Stimulated activated CD4-positive, alpha-beta T cell treated with anti-CD3 and anti-CD28 coated beads, TNF-alpha, amount 100 ng/mL, for 1 hour (primary cell): ENCODE data around the gene PRR7.

ENCODE experiments used
- DNase-seq, 3 donors: peaks; one replicate each; pipeline ENCODE4 v3.0.0-alpha.2; 2020; ENCODE audit warnings: low read depth in 3 of 3, low spot score in 1 of 3

PRR7 gene

DNA sequence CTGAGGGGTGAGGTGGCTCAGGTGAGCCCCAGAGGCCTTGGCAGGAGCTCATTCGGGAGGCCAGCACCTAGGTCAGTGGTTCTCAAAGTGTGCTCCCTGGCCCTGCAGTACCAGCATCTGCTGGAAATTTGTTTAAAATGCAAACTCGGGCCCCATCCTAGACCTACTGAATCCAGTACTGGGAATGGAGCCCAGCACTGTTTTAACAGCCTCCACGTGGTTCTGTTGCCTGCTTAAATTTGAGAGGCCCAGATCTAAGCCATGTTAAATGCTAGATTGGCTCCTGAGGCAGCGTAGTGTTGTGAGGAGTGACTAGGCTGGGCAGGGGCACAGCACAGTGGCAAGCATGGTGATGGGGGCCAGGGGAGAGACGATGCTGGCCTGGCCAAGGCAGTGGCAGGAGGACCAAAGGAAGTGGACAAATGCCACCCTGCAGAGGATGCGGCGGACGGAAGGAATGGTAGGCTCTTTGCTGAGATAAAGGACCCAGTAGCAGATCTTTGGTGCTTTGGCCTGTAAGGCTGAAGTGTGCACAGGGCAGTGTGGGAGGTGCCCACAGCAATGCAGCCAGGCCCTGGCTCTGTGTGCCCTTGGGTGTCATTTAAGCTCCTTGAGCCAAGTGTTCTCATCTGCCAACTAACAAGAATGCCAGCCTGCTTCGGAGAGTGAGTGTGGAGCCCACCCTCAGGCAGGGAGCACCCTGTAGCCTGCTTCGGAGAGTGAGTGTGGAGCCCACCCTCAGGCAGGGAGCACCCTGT is 4.2 kb downstream of the PRR7 start:
- no peak for DNase-seq

DNA sequence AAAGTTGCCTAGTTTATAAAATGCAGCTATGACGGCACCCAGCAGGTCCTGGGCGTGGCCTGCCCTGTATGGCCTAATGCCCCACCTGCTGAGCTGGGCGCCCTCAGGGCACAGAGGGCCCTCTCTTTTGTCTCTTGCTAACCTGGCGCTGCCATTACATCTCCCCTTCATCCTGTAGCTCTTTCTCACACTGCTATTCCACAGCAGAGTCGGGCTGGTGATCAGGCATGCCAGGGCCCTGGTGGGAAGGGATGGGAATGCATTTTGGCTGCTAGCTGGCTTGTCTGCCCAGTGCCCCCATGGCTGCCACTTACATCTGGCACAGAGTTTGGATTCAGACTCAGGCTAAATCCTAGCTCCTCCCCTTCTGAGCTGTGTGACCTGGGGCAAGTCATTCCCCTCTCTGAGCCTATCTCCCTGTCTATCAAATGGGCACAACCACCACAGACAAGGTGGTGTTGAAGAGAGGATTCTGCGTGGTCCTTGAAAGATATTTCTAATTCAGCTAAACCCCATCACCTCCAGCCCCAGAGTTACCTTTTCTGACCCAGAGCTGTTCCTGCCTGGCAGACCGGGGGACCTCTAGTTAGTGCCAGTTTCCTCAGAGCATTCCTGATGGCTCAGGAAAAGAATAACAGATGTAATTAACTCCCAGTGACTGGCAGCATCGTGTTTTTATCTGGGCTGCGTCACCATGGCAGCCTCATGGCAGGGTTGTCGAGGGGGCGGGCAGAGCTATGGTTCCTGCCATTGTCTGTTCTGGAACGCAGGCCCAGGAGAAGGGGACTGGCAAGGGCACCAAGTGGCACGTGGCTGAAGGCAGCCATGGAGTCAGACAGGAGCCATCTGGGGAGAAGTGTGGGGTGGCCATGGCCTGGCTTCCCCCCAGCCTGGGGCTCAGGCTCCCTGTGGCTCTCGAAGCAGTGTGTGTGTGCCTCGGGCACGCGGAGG is 6.3 kb downstream of the PRR7 start:
- no peak for DNase-seq

DNA sequence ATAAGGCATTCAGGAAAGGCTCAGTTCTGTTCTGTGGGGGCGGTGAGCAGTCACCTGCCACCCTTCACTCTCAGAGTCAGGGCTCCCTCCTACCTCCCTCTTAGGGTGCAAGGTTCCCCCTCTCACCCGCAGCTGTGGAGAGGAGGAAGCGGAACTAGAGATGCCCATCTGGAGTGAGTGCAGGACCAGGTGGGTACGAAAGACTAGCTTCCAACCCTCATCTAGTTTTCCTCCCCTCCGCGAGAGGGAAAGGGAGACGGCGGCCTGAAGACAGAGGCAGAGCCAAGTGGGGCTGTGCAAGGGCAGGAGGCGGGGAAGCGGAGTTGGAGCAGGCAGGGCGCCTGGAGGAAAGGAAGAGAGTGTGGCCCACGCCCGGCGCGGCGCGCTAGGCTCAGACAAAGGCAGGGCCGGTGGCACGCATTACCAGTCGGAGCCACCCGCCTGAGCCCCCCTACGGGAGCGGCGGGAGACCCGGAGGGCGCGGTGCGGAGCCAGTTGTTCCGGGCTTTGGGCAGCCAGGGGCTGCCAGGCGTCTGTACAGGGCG is 7.3 kb downstream of the PRR7 start:
- no peak for DNase-seq

DNA sequence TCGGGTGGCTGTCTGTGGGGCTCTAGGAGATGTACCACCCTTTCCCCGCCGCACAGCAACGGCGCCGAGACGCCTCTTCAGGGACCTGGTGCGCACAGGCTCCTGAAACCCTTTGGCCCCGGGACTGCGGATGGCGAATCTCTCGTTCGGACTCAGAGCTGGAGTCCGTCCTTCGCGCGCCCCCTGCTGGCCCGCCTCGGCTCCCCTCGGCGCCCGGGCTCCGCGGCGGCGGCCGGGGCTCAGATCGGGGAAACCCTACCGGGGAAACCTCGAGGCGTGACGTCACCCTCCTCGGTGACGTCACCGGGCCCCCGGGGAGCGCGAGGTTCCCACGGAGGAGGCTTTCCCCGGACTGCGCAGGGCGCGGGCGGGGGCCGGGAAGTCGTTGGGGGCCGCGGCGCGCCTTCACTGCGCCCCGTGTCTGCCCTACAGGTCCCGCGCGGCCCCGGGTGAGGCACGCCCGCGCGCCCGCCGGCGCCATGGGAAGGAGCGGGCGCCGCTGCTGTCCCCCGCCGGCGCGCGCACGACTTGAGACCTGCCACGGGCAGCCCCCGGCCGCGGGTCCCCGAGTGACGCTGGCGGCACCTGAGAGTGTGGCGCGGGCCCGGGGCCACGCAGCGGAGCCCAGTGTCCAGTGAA is 7.9 kb downstream of the PRR7 start:
- peak; percentile 86 to 97 (median 93) for DNase-seq

DNA sequence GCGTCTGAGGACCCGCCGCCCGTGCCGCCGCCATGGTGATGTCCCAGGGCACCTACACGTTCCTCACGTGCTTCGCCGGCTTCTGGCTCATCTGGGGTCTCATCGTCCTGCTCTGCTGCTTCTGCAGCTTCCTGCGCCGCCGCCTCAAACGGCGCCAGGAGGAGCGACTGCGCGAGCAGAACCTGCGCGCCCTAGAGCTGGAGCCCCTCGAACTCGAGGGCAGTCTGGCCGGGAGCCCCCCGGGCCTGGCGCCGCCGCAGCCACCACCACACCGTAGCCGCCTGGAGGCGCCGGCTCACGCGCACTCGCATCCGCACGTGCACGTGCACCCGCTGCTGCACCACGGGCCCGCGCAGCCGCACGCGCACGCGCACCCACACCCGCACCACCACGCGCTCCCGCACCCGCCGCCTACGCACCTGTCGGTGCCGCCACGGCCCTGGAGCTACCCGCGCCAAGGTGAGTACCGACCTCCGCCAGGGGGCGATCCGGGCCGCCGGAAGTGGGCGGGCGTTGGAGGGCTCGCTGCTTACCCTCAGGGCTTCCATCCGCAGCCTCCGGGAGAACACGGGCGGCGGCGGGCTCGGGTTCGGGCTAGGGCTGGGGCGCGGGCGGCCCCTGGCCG is 8.5 kb downstream of the PRR7 start:
- DNase-seq, result peak; percentile 76 to 91 (median 85)

DNA sequence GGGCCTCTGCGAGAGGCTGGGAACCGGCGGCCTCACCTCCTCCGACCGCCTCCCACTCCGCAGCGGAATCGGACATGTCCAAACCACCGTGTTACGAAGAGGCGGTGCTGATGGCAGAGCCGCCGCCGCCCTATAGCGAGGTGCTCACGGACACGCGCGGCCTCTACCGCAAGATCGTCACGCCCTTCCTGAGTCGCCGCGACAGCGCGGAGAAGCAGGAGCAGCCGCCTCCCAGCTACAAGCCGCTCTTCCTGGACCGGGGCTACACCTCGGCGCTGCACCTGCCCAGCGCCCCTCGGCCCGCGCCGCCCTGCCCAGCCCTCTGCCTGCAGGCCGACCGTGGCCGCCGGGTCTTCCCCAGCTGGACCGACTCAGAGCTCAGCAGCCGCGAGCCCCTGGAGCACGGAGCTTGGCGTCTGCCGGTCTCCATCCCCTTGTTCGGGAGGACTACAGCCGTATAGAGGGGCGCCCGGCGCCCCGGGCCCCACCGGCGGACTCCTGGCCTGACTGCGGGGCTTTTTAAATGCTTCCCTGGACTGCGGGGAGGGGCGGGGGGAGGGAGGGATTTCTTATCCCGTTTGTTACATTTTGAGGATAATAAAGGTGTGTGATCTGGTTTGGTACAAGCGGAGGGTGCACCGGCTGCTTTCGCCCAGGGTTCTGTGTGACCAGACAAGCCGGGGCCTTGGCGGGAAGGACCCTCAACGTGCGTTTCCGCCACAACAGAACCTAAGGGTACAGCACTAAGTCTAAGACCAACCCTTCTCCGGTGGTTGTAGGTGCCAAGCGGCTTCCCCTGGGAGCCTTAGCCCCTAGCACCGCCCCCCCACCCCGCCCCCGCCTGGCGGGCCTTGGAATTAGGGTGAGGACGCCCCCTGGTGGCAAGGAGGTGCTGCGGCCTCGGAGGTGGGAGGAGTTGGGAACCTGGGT is 9.3 kb downstream of the PRR7 start:
- DNase-seq, result peak; percentile 88 to 98 (median 88)

DNA sequence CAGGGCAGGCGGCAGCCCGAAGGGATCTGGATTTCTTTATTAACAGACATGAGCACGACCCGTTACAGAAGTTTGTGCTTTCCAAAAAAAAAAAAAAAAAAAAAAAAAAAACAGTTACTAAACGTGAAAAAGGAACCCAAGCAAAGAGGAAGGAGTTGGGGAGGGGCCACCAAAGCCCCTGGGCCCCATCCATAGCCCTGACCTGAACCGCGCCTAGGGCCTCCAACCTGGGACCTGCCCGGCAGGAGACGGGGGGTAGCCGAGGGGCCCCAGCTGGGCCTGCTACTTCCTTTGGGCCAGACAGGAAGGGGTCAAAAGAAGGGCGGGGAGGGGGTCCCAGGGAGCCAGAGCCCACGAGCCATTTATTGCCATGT is 10.0 kb downstream of the PRR7 start:
- DNase-seq, result no peak

DNA sequence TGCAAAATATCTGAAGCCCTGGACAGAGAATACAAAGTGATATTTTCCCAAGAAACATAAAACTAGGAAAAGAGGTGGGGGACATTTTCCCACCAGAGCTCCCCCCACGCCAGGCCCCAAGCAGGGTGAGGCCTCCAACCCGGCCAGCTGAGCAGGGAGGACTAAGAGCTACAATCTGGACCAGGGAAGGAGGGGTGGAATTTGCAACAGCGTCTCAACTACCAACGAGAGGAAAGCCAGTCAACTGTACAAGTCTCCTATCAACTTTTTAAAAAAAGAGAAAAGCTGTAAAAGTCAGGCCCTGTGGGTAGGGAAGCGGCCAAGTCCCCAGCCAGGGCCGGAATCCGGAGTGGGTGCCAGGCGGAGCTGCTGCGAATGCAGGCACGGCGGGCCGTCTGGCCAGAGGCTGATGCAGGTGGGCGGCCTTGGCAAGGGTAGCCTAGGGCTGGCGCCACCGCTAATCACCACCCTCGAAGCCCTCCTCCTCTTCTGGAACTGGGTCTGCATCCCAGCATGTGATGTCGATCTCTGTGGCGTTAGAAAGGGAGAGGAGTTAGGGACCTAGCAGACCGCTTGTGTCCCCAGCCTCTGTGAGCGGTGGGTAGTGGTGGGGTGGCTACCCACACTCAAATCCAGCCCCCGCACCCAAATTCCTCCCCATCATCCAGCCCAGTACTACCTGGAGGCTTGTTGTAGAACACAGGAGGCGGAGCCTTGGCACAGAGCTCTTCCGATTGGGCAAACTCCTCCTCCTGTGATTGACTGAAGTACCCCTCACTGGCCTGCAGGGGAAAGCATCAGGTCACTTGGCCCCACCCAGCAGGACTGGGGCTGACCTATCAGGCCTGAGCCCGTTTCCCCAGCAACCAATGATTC is 10.6 kb downstream of the PRR7 start:
- no peak for DNase-seq

DNA sequence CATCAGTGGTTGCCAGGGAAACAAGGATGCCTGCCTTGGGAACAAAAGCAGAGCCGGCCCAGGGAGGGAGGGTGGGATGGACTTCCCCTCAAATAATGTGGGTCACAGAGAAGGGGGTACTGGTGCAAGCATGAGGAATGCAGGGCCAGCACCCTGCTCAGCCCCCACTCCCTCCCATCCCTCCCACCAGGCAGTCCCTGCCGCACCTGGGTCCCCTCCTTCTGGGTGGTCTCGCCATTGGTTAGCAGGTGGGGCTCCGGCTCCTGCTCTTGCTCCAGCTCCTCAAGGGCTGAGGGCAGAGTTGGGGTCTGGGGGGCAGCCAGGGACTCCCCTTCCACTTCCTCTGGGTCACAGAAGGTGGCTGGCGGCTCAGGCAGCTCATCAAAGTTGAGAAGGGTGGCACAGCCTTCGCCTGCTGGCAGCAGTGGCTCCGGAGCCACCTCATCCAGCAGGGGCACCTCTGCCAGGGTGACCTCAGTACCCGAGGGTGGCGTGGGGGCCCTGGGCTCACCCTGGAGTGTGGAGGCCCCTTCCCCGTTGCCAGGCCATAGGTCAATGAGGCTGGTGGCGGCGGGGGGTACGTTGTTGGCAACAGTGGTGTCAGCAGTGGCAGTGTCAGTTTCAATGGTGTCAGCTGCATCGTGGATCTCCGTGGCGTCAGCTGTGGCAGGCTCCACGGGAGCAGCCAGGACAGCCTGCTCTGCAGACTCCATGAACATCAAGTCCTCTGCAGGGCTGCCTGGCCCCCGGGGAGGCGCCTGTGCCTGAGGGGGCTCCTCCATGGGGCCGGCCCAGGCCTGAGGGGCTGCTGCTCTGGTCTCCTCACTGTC is 11.5 kb downstream of the PRR7 start:
- no peak for DNase-seq

DNA sequence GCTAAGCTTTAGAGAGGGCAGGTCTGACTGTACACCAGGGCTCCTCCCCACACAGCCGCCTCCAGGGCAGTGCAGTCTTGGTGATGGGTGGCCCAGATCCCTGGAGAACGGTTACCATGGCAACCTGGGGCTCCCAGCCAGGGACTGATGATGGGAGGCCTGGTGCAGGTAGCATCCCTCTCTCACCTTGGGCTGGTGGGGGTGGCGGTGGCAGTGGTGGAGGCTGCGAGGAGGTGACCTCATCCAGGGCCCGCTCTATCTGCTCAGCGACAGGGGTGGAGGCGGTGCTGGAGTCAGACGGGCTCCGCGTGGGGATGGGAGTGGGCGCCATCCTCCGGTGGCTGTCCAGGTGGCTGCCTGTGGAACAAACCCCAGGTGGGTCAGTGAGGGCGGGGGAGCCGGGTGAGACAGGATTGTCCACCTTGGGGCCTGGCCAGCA is 12.3 kb downstream of the PRR7 start:
- no peak for DNase-seq

DNA sequence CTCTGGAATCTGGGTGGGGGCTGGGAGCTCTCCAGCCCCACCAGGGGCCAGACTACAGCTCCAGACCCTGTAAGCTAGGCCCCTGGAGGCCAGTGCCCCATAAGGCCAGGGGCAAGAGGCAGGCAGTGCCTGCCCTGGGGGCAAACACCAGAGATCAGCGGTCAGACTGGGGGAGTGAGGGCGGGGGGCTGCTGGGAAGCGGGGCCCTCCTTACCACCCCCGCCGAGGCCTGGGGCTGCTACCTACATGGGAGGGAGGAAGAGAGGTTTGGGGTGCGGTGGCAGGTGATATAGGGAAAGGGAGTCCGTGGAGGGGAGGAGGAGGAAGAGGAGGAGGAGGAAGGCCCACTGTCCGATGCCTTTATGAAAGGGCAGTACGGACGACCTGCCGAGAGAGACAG is 12.7 kb downstream of the PRR7 start:
- DNase-seq, result no peak

DNA sequence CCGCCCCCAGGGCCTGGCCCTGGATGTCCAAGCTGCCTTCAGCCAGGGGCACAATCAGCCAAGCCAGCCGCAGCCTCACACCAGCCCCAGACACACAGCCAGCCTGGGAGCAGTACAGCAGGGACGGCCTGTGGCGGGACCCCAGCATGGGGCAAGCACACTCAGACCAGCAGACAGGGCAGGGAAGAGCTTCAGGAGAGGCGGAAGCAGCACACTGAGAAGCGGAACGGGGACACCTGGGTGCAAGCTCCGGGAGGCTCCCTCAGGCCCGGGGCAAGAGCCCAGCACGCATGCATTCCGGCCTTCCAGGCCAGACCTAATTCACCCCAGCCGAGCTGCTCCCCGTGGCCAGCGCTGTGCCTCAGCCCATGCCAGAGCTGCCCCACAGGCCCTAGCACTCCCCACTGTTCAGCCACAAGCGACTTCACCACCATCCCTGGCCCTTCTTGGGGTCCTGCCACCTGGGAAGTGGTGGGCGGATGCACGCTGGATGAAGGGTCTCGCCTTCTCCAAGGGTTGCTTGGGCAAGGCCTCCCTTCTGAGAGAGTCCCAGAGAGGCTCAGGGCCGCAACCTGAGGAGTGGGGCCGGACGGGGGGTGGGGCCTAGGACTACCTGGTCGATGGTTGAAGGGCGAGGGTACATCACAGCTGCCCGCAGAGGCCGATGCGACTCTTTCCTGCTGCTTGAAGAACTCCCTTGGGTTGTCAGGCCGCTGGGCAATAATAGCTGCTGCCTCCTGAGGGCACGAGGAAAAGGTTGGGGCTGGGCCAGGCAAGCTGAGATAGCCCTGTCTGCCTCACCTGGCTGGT is 13.4 kb downstream of the PRR7 start:
- no peak for DNase-seq

DNA sequence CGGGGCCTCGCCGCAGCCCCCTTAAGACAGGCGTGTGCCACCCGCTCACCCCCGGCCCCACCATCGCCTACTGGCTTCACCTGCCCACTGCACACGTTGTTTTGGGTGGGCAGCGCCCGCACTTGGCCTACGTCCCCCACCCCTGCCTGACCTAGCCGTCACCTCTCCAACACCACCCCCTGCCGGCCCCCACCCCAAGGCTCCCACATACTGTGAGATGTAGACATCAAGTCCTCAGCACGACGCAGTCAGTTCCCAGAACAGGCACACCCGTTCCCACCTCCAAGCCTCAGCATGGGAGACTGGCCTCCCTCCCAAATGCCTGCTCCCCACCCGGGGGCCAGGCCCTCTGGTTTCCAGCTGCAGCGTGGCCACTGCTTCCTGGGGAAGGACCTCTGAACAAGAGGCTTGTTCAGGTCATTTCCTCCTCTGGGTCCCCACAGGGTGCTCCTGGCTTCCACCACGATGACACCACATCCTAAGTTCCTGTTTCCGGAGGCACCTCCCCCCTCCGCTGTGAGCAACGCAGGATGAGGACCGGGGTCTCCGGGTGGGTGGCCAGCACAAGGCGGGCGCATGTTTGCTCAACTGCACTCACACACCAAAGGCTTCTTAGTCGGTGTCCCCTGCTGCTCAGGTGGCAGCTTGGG is 15.5 kb downstream of the PRR7 start:
- no peak for DNase-seq

DNA sequence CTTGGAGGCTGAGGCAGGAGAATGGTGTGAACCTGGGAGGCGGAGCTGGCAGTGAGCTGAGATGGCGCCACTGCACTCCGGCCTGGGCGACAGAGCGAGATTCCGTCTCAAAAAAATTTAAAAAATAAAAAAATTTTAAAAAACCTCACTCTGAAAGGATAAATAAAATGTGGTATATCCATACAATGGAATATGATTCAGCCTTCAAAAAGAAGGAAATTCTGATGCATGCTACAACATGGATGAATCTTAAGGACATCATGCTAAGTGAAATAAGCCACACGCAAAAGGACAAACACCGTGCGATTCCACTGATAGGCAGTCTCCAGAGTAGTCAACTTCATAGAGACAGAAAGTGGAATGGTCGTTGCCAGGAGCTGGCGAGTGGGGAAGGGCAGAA is 18.4 kb downstream of the PRR7 start:
- no peak for DNase-seq

DNA sequence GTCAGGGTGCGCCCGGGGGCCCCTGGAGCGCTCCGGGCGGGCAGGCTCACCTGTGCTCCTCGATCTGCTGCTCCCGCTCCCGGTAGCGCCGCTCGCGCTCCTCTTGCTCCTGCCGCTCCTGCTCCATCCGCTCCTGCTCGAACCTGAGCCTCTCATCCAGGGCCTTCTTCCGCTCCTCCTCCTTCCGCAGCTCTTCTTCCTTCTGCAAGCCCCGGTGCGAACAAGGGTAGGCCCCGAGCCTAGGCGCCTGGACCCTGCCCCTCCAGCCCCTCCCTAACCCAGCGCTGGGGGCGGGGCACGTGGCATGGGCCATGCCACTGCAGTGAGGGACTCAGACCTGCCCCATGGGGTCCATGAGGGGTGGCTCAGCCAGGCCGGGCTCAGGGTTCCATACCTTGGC is 20.2 kb downstream of the PRR7 start:
- no peak for DNase-seq

DNA sequence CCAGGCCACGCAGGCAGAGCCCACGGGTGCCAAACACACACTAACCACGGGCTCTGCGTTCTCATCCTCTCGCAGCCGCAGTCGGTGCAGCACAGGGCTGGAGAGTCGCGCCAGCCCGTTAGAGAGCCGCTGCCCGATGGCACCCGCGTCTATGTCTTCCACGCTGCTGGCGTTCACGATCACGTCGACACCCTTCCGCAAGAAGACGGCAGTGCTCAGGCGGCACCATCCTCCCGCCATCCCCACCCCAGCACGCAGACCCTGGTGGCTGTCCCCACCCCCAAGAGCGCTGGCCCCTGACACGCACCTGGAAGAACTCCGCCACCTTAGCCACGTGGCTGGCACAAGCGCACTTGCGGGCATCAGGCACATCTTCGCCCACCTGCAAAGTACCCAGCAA is 20.8 kb downstream of the PRR7 start:
- no peak for DNase-seq

DNA sequence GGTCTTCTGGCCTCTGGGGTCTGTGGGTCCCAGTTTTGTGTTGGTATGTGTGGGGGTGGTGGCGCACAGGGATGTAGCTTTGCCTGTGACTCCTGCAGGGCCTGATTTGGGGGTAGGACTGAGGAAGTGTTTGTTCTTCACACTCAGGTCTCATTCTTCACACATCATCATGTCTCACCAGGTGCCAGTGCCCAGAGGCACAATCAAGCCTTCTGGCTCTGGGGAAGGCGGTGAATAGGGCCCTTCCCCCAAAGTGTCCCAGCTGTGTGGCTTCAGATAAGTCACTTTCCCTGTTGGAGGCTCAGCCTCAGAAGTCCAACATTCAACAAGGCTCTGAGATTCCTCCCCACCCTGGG is 21.7 kb downstream of the PRR7 start:
- no peak for DNase-seq
